NCI-H526 treated with DMSO at 0.1 percent for 48 hours (cell line): ENCODE measurements around the gene FAM20B.
"Not testable (repeated sequence)": the region's sequence is repeated elsewhere in the genome, so short reads cannot be mapped to it uniquely, and the experiment has no call there.

Source experiments
- DNase-seq: peaks from one replicate; lab custom pipeline; 2025; lab: John Stamatoyannopoulos, UW

Gene FAM20B

DNA sequence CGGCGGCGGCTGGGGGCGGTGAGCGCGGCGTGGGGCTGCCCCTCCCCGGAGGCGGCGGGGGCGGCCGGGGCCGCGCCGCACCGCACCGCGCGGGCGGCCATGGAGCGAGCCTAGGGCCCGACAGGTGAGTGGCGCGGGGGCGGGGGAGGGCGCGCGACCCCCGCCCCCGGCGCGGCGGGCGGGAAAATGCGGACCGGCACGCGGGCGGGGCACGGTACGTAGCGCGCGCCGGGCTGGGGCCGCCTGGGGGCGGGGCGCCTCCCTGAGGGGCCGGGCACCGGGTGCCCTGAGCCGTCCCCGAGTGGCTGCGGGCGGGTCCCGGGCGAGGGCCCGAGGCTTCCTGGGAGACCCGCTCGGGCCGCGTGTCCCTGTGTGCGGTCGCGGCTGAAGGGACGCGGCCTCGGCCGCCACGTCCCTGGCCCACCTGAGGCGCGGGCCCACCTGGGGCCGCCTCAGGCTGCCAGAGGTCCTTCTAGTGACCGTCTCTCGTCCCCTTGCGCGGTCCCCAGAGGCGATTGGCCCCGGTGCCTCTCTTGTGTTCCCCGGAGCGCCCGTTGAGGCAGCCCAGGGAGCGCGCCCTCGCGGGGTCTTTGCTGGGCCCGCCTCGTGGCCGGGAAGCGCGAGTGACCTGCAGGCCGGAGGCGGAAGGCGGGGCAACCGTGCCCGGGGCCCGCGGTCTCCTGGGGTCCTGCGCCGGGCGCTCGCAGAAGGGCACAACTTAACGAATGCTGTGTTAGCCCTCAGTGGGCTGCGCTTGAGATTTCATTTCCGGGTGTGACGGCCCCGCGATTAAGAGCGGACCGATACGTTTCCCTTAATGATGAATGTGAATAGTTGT lies 500 bp downstream of the FAM20B start:
- peak; percentile 93 for DNase-seq

DNA sequence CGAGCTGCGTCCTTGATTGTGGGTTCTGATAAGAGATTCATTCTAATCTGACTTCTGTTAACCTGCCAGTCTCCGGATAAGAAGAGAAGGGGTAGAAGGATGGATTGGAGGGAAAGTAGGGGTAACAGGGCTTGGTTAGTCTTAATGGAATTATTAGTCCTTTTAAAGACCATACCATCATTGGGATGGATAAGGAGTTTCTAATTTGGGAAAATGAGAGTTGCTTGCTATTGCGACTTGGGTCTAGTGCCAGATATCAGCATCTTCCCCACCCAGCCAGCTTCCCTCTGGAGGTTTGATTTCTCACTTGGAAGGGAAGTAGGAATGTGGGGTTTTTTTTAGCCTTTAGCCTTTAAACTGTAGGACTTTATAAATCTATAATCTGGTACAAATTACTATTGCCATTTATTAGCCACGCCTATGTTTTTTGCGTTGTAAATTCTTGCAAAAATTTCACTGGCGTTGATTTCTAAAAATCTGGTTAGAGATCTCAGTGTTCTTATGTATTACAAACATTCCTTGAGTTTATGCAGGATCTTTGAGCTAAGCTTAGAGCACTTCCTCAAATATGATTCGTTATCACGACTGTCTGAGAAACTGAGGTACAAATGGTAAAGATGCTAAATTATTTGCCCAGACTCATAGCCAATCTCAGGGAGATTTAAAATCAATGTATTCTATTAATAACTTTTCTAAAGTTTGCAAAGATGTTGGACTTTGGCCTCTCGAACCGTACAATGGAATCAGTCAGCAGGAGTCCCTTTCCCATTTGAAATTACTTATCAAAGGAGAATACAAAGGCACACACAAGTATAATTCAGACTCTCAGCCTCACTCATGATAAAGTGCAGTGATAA lies 1.3 kb downstream of the FAM20B start:
- DNase-seq: no peak

DNA sequence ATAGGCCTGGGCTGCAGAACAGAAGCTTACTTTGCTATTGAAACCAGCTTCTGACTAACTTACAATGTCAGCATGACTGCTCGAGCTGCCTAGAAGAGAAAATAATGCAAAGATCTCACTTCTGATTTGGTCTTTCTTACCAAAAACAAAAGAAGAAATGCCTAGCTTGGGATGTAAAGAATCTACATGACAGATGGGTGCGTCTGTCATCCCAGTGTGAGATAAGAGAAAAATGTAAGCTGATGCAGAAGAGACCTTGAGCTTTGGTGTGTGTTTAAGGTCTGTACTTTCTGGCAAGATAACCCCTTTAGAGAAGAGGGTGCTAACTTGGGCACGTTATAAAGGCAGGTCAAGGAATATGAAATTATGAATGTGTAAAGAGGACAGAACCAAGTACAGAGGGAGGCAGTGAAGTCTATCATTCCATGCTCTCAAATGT lies 3.6 kb downstream of the FAM20B start:
- no peak for DNase-seq

- no peak for DNase-seq
Measured at GRCh38 chr1:179030130-179030529, 4.4 kb downstream of the FAM20B start.

DNA sequence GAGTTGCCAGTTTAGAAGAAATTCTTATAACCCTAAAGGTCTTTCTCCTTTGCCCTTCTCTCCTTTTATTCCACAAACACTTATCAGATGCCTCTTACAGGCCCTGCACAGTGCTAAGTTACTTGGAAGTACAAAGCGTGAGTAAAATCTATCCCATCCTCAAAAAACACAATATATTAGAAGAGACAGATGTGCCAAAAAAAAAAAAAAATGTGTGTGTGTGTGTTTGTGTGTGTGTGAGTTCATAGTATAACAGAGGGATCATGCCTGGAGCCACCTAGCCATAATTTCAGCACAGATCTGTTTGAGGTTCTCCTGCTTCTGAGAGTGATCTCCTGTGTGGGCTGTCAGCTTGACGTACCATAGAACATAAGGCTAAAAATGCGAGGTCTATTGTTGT lies 5.0 kb downstream of the FAM20B start:
- no peak for DNase-seq

DNA sequence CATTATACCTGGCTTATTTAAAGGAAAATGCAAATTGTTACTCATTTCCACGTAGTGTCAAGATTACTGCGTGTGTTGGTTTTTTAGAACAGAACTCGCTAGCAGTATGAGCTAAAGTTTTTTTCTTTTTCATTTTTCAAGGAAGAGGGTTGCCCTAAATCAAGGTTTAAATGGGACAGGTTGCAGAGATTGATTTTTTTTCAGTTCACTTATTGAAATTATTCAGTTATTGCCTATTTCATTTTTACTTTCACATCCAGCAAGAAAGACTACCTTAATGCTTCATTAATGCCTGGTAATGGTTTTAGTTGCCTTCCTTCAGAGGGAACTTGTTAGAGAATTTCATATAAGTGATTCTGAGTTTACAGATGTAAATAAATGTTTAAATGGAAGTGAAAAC lies 5.6 kb downstream of the FAM20B start:
- DNase-seq: no peak

DNA sequence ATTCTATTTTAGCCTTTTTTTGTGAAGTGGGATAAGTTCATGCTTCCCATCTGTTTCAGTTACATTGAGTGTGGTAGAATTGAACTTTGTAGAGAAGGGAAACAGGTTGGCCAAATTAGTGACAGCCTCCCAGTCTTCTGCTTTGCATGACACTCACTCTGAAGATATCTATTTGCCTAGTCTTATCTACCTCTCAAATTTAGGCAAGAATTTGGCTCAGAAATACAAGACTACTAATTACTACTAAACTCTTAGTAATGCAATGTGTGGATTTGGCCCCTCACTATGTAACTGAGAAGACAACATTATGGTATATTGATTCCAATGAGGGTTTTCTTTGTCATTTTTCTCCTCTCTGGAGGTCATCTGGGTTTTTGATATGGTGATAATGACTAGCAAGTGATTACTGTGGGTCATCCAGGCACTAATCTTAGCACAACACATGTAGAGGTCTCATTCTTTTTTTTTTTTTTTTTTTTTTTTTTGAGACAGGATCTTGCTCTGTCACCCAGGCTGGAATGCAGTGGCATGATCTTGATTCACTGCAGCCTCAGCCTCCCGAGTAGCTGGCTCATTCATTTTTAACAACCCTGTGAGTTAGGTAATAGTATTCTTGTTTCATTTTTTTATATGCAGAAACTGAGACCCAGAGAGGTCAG lies 6.3 kb downstream of the FAM20B start:
- peak; percentile 66 for DNase-seq

GRCh38 chr1:179034720-179035119 lies 9.0 kb downstream of the FAM20B start:
- no peak for DNase-seq

- DNase-seq: no peak
Measured at GRCh38 chr1:179036844-179037465, 11.3 kb downstream of the FAM20B start.

DNA sequence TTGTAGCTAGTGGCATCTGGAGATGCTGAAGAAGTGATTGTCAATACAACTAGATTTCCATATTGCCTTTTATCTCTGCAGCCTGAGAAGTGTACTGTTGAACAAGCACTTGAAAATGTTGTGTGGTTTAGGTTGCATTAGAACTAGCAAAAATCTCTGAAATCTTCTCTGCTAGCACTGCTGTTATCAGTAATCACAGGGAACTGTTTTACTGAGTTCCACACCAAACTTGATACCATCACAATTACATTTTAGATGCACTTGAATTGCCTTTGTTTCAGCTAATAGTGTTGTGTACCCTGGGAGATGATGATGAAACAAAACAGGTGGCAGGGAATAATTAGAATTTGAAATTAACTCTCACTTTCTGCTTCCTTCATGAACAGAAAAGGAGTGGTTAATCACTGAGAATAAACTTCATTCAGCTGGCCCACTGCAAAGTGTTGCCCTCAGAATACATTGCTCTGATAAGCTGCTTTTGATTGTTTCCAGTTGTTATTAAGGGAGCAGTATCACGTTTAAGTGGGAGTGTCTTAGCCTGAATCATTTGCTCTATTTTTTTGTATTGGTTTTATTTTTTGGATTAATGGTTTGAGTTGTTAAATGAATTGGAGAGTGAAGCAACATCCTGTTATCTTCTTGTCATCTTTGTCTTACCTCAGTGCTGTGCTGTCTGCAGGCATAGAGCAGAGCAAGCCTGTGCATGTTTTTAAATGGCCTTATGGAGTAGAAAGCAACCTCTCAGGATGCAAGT lies 13.0 kb downstream of the FAM20B start:
- DNase-seq: no peak

GRCh38 chr1:179039502-179040174 lies 13.9 kb downstream of the FAM20B start:
- DNase-seq: not testable (repeated sequence)

DNA sequence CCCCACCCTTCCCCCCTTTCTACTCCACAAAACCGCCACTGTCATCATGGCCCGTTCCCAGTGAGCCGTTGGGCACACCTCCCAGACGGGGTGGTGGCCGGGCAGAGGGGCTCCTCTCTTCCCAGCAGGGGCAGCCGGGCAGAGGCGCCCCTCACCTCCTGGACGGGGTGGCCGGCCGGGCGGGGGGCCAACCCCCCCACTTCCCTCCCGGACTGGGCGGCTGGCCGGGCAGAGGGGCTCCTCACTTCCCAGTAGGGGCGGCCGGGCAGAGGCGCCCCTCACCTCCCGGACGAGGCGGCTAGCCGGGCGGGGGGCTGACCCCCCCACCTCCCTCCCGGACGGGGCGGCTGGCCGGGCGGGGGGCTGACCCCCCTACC lies 14.5 kb downstream of the FAM20B start:
- not testable (repeated sequence) for DNase-seq

DNA sequence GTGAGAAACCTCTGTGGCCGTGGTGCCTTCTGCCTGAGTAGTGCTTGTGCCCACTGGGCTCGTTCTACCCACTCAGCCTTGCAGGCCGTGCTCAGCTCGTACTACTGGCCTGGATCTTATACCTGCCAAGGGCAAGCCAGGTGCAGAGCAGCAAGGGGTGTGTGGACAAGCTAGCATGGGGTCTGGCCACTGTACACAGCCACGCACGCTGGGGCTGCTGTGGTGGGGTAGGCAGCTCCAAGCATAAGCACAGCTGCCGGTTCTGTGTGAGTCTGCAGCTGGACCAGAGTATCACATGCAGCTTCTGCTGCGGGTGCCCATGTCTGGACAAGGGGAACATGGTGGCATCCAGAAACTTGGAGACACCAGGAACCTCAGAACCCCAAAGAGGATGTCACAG lies 16.4 kb downstream of the FAM20B start:
- no peak for DNase-seq

- no peak for DNase-seq
Measured at GRCh38 chr1:179042700-179043099, 17.0 kb downstream of the FAM20B start.

DNA sequence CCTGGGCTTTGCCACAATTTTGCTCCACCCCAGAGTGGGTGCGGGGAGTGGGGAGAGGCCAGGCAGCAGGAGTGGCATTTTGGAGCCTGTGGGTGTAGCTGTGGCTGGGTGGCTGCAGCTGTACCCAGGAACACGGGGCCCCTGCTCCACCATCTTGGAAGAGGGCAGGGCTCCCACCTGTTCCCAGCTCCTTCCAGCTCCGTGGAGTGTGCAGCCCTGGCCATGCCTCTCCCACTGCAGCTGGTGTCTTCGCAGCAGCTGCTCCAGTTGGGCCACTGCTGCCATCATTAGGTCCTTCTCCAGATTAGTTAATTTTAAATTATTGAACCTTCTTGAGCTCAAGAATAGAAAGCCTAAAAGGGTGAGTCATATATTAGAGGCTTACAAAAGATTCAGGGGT lies 17.6 kb downstream of the FAM20B start:
- DNase-seq: no peak

DNA sequence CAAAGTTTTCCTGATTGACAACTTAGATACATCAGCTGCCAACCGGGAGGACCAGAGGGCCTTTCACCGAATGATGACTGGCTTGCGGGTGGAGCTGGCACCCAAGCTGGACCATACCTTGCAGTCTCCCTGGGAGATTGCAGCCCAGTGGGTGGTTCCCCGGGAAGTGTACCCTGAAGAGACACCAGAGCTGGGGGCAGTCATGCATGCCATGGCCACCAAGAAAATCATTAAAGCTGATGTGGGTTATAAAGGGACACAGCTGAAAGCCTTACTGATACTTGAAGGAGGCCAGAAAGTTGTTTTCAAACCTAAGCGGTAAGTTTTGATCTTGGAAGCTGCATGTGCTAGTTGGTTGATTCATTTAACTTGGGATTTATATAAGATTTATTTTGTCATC lies 18.2 kb downstream of the FAM20B start:
- DNase-seq: no peak

DNA sequence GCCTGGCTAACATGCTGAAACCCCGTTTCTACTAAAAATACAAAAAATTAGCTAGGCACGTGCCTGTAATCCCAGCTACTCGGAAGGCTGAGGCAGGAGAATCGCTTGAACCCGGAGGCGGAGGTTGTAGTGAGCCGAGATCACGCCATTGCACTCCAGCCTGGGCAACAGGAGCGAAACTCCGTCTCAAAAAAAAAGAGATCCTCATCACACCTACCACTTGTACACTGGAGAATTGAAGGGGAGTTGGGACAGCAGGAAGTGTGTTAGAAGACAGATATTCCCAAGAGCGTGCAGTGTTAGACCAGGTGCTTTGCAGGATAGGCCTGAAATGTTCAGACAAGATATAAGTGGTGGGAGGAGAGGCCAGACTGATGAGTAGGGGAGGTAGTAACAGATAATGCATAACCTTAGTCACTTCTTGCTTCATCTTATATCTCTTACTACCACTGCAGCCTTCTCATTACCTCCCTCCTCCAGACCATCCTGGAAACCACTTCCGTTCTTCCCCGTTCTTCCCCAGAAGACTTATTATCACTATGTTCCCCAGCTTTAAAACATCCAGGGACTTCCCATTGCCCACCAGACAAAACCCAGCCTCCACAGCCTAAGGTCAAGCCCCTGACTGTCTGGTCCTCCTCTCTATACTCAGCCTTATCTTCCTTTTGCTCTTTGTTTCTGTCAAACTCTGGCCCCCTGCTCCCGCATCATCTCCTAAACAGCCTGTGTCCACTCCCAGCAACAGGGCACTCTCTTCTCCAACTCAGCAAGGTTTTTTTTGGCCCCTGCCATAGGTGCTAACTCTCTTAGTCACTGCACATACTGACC lies 21.3 kb downstream of the FAM20B start:
- DNase-seq: no peak

- no peak for DNase-seq
Measured at GRCh38 chr1:179047636-179047997, 21.9 kb downstream of the FAM20B start.

GRCh38 chr1:179048339-179049124 lies 22.8 kb downstream of the FAM20B start:
- DNase-seq: no peak
